PC-3 (cell line): Measurements from ENCODE around the gene EXOC4. TPM values are rescaled to one million over a fixed set of nuclear protein-coding genes. Genes with fewer than 3 reads are reported as not detected.

Source experiments
- ATAC-seq: fragments of 200-7000 bp; cut with Tn5 transposase; 2 replicates; pipeline ENCODE4 v1.9.1; 2020; ENCODE audit warnings: mild to moderate bottlenecking, moderate library complexity
- BruUV-seq: library from RNA; stranded (reverse); fragments of 400-500 nt; replicated peaks from 2 replicates; lab custom pipeline; 2021; lab: Mats Ljungman, UMichigan
- CTCF ChIA-PET: fragments of 300-600 bp; sonication (Branson Sonifier 250); formaldehyde crosslinking; loops from one replicate; lab custom pipeline; 2022; ENCODE audit warnings: antibody characterized with exemption; lab: Charles Lee
- POLR2A ChIA-PET: fragments of 300-600 bp; sonication (Branson Sonifier 250); formaldehyde crosslinking; loops from one replicate; lab custom pipeline; 2022; ENCODE audit warnings: antibody characterized with exemption; ENCODE audit not compliant: unreplicated experiment; lab: Charles Lee
- DNase-seq: peaks from one replicate; pipeline ENCODE4 v3.0.0-alpha.2; 2015
- H2AFZ ChIP-seq: fragments of 300-600 bp; sonication (generic); 2 replicates; pipeline ENCODE4 v1.6.0; 2016; ENCODE audit warnings: antibody characterized with exemption, low read length
- H3F3A ChIP-seq: fragments of 300-600 bp; sonication (generic); one replicate; pipeline ENCODE4 v1.6.0; 2017; ENCODE audit warnings: antibody characterized with exemption, low read length, control low read depth, mild to moderate bottlenecking; ENCODE audit not compliant: unreplicated experiment
- H3K27ac ChIP-seq: fragments of 300-600 bp; sonication (generic); 2 replicates; pipeline ENCODE4 v1.5.1; 2016; ENCODE audit warnings: mild to moderate bottlenecking, low read length
- H3K27me3 ChIP-seq: fragments of 300-600 bp; sonication (generic); 2 replicates; pipeline ENCODE4 v1.6.1; 2016; ENCODE audit warnings: low read length, mixed read lengths
- H3K36me3 ChIP-seq: fragments of 300-600 bp; sonication (generic); 2 replicates; pipeline ENCODE4 v1.6.1; 2016; ENCODE audit warnings: low read depth, mixed run types, low read length, mixed read lengths
- H3K4me1 ChIP-seq: fragments of 300-600 bp; sonication (generic); 2 replicates; pipeline ENCODE4 v1.5.1; 2016; ENCODE audit warnings: low read length; ENCODE audit not compliant: insufficient read depth
- H3K4me2 ChIP-seq: fragments of 300-600 bp; sonication (generic); 2 replicates; pipeline ENCODE4 v1.6.0; 2016; ENCODE audit warnings: low read length
- H3K4me3 ChIP-seq: fragments of 300-600 bp; sonication (generic); 2 replicates; pipeline ENCODE4 v1.5.1; 2016; ENCODE audit warnings: mild to moderate bottlenecking, low read length, mixed read lengths
- H3K79me2 ChIP-seq: fragments of 300-600 bp; sonication (generic); 2 replicates; pipeline ENCODE4 v1.6.1; 2017; ENCODE audit warnings: low read length, mixed read lengths
- H3K9ac ChIP-seq: fragments of 300-600 bp; sonication (generic); 2 replicates; pipeline ENCODE4 v1.6.0; 2016; ENCODE audit warnings: mild to moderate bottlenecking, low read length
- H3K9me2 ChIP-seq: fragments of 300-600 bp; sonication (generic); replicated peaks from 2 replicates; pipeline ENCODE4 v1.6.1; 2016; ENCODE audit warnings: mixed run types, low read length, mixed read lengths
- H3K9me3 ChIP-seq: fragments of 300-600 bp; sonication (generic); 2 replicates; pipeline ENCODE4 v1.6.1; 2016; ENCODE audit warnings: low read length, mixed read lengths
- H4K20me1 ChIP-seq: fragments of 300-600 bp; sonication (generic); 2 replicates; pipeline ENCODE4 v1.6.1; 2016; ENCODE audit warnings: low read length, mixed read lengths
- CTCF ChIP-seq: fragments of 300-600 bp; sonication (generic); conservative IDR thresholded peaks from 2 replicates; pipeline ENCODE4 v1.5.1; 2017; ENCODE audit warnings: antibody characterized with exemption, low read depth, mild to moderate bottlenecking, low read length
- EZH2 ChIP-seq: fragments of 300-600 bp; sonication (generic); IDR thresholded peaks from one replicate; pipeline ENCODE4 v1.6.1; 2017; ENCODE audit warnings: antibody characterized with exemption, mild to moderate bottlenecking, low read length; ENCODE audit not compliant: unreplicated experiment
- EZH2phosphoT487 ChIP-seq: fragments of 300-600 bp; sonication (generic); IDR thresholded peaks from 2 replicates; pipeline ENCODE4 v1.6.1; 2018; ENCODE audit warnings: mild to moderate bottlenecking, antibody characterized with exemption, low read length, borderline replicate concordance
- intact Hi-C: fragments of 100-400 bp; cut with micrococcal nuclease; formaldehyde crosslinking; loops from 2 replicates; pipeline ENCODE4 v1.9.0; 2023
- total RNA-seq: library from RNA; depleted of rRNA; stranded (reverse); fragments of >200 nt; gene quantifications from 2 replicates; pipeline ENCODE4 v1.2.3, GENCODE V29; 2014

Gene EXOC4
- total RNA-seq, 1 experiment from 2014 or later, result 43.5 TPM

- Histone ChIP-seq H3K9me3 (no peaks in the 10 kb centered on the region), H3K9ac (no peak overlapping the region), H4K20me1 (no peaks in the 10 kb centered on the region), H2AFZ (no peak overlapping the region), H3K4me3 (no peak overlapping the region), H3K4me2 (no peak overlapping the region), H3K9me2 (no peaks in the 10 kb centered on the region), H3K27ac (no peak overlapping the region), H3K4me1 (no peaks in the 10 kb centered on the region), H3K36me3 (no peaks in the 10 kb centered on the region), H3K79me2 (no peaks in the 10 kb centered on the region), H3K27me3 (no peaks in the 10 kb centered on the region), H3F3A (no peaks in the 10 kb centered on the region)
- TF ChIP-seq EZH2phosphoT487, result no peak
- TF ChIP-seq EZH2, result no peak
- TF ChIP-seq CTCF, result no peak
- ChIA-PET POLR2A (no interaction called here), CTCF (interaction anchor here (0.9 kb wide), 1 partner anchor 24 kb away, joined by 6 read pairs; no protein-coding TSS in a partner anchor)
- BruUV-seq, result no TSS peak
- ATAC-seq, result no peak
- DNase-seq, result no peak
- intact Hi-C loops, result no loop called here
Measured at GRCh38 chr7:134058521-134058920, 805.6 kb downstream of the EXOC4 start.

GRCh38 chr7:134058980-134059379 lies 806.1 kb downstream of the EXOC4 start:
- Histone ChIP-seq H3K4me2 (no peak overlapping the region), H3K4me3 (no peak overlapping the region), H3K27me3 (no peaks in the 10 kb centered on the region), H3K9ac (no peak overlapping the region), H2AFZ (no peak overlapping the region), H3K9me3 (no peaks in the 10 kb centered on the region), H3K36me3 (no peaks in the 10 kb centered on the region), H3K4me1 (no peaks in the 10 kb centered on the region), H3K27ac (no peak overlapping the region), H4K20me1 (no peaks in the 10 kb centered on the region), H3K79me2 (no peaks in the 10 kb centered on the region), H3F3A (no peaks in the 10 kb centered on the region), H3K9me2 (no peaks in the 10 kb centered on the region)
- ChIA-PET POLR2A (no interaction called here), CTCF (interaction anchor here (0.9 kb wide), 1 partner anchor 24 kb away, joined by 6 read pairs; no protein-coding TSS in a partner anchor)
- ATAC-seq, result no peak
- intact Hi-C loops, result no loop called here
- TF ChIP-seq EZH2phosphoT487, result no peak
- TF ChIP-seq CTCF, result no peak
- TF ChIP-seq EZH2, result no peak
- BruUV-seq, result no TSS peak
- no peak for DNase-seq

GRCh38 chr7:134059921-134060320 lies 807.0 kb downstream of the EXOC4 start:
- H3K9me3 ChIP-seq, result no peaks in the 10 kb centered on the region
- intact Hi-C loops, result no loop called here
- no peak overlapping the region for H3K27ac ChIP-seq
- H3K4me3 ChIP-seq, result no peak overlapping the region
- BruUV-seq, result no TSS peak
- H3K79me2 ChIP-seq, result no peaks in the 10 kb centered on the region
- no peak for TF ChIP-seq EZH2
- TF ChIP-seq CTCF, result no peak
- TF ChIP-seq EZH2phosphoT487, result no peak
- no peak overlapping the region for H3K4me2 ChIP-seq
- CTCF ChIA-PET, result no interaction called here
- H3K9me2 ChIP-seq, result no peaks in the 10 kb centered on the region
- H2AFZ ChIP-seq, result no peak overlapping the region
- DNase-seq (no peak), ATAC-seq (no peak)
- H3K9ac ChIP-seq, result no peak overlapping the region
- no peaks in the 10 kb centered on the region for H3K27me3 ChIP-seq
- no peaks in the 10 kb centered on the region for H4K20me1 ChIP-seq
- H3F3A ChIP-seq, result no peaks in the 10 kb centered on the region
- POLR2A ChIA-PET, result no interaction called here
- H3K36me3 ChIP-seq, result no peaks in the 10 kb centered on the region
- H3K4me1 ChIP-seq, result no peaks in the 10 kb centered on the region
